HG02973 (cell line): ENCODE results near the gene EML5.
"Not testable (repeated sequence)": the region's sequence is repeated elsewhere in the genome, so short reads cannot be mapped to it uniquely, and the experiment has no call there.

Source experiments
- ATAC-seq: cut with Tn5 transposase; IDR thresholded peaks from one replicate; pipeline ENCODE4 v1.9.1; 2021; ENCODE audit warnings: moderate library complexity; ENCODE audit not compliant: unreplicated experiment

EML5 gene

GRCh38 chr14:88792473-88793258, at the start of gene EML5:
EML5 (minus strand) TSS chr14:88792953; CDS start chr14:88792503, 450 bp downstream.
- ATAC-seq, result peak; percentile 88

GRCh38 chr14:88842414-88842813, 49.7 kb upstream of the EML5 start:
- no peak for ATAC-seq

- no peak for ATAC-seq
Observed at GRCh38 chr14:88841741-88842140, 49.0 kb upstream of the EML5 start.

- ATAC-seq, result no peak
Observed at GRCh38 chr14:88840926-88841325, 48.2 kb upstream of the EML5 start.

GRCh38 chr14:88838015-88838414, 45.3 kb upstream of the EML5 start:
- no peak for ATAC-seq

GRCh38 chr14:88837495-88837894, 44.7 kb upstream of the EML5 start:
- no peak for ATAC-seq

GRCh38 chr14:88835661-88836060, 42.9 kb upstream of the EML5 start:
- no peak for ATAC-seq

GRCh38 chr14:88834883-88835431, 42.2 kb upstream of the EML5 start:
- no peak for ATAC-seq

- no peak for ATAC-seq
Observed at GRCh38 chr14:88831284-88831683, 38.5 kb upstream of the EML5 start.

- no peak for ATAC-seq
Observed at GRCh38 chr14:88829685-88830302, 37.0 kb upstream of the EML5 start.

GRCh38 chr14:88829188-88829587, 36.4 kb upstream of the EML5 start:
- ATAC-seq, result no peak

- no peak for ATAC-seq
Observed at GRCh38 chr14:88825503-88825902, 32.8 kb upstream of the EML5 start.

GRCh38 chr14:88825078-88825458, 32.3 kb upstream of the EML5 start:
- ATAC-seq, result no peak

GRCh38 chr14:88824314-88825077, 31.7 kb upstream of the EML5 start, which contains the start of gene TTC8:
TTC8 (plus strand) TSS chr14:88824651; CDS start chr14:88824708, 57 bp downstream.
- ATAC-seq, result peak; percentile 99

GRCh38 chr14:88823968-88824313, 31.2 kb upstream of the EML5 start:
- peak; percentile 7 for ATAC-seq

GRCh38 chr14:88821888-88822287, 29.1 kb upstream of the EML5 start:
- ATAC-seq, result no peak

- no peak for ATAC-seq
Observed at GRCh38 chr14:88821378-88821777, 28.6 kb upstream of the EML5 start.

- ATAC-seq, result not testable (repeated sequence)
Observed at GRCh38 chr14:88819674-88820073, 26.9 kb upstream of the EML5 start.

- no peak for ATAC-seq
Observed at GRCh38 chr14:88818018-88818417, 25.3 kb upstream of the EML5 start.

- ATAC-seq, result no peak
Observed at GRCh38 chr14:88815980-88816379, 23.2 kb upstream of the EML5 start.

GRCh38 chr14:88808359-88808758, 15.6 kb upstream of the EML5 start:
- no peak for ATAC-seq
